GM04504 (cell line): ENCODE results near the gene SLC2A13.
"Not testable (repeated sequence)": the region's sequence is repeated elsewhere in the genome, so short reads cannot be mapped to it uniquely, and the experiment has no call there.

Experiments used
- DNase-seq: peaks from one replicate; pipeline ENCODE4 v3.0.0-alpha.2; 2012; ENCODE audit warnings: low read depth

The SLC2A13 gene

DNA sequence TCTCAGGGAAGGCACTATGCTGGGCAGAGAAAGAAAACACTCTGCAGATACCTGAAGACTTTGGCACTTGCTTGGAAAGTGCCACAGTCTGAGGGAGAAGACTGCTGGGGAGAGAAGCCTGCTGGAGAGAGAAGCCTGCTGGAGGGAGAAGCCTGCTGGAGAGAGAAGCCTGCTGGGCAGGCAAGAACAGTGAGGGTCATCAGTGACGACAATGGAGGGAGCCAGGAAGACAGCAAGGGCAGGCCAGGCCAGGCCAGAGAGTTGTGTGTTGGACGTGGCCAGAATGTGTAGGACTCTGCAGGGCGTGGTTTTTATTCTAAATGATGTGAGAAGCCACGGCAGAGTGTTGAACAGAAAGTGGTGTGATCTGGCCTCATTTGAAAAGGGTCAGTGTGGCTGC lies 301.0 kb downstream of the SLC2A13 start:
- DNase-seq: no peak

DNA sequence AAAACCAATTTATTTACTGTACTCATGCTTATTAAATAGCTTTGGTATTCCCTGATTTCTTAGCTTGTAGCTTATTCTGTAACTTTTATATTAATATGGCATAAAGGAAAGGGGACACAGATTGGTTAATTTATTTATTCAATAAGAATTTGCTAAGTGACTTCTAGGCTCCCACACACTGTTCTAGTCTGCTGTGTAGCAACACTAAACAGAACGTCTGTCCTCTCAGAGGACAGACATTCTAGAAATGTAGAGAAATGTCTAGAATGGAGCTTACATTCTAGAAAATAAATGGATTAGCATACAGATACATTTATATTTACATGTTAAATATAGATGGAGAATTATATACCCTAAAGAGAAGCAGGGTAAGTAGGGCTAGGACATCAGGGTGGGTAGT lies 301.4 kb downstream of the SLC2A13 start:
- no peak for DNase-seq

- DNase-seq: no peak
These were observed 302.7 kb downstream of the SLC2A13 start for GRCh38 chr12:39803151-39803550.

DNA sequence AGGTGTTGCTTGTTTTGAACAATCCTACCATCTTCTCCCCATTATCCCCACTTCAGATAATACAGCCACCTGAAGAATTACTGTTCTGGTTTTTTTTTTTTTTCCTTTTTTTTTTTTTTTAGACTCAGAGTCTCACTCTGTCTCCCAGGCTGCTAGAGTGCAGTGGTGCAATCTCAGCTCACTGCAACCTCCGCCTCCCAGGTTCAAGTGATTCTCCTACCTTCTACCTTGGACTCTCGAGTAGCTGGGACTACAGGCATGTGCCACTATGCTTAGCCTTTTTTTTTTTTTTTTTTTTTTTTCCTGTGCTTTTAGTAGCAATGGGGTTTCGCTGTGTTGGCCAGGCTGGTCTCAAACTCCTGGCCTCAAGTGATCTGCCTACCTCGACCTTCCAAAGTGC lies 306.9 kb downstream of the SLC2A13 start:
- DNase-seq: no peak

GRCh38 chr12:39798429-39798828 lies 307.5 kb downstream of the SLC2A13 start:
- DNase-seq: no peak

- DNase-seq: no peak
These were observed 310.4 kb downstream of the SLC2A13 start for GRCh38 chr12:39795481-39795880.

GRCh38 chr12:39792938-39793337 lies 312.9 kb downstream of the SLC2A13 start:
- DNase-seq: no peak

DNA sequence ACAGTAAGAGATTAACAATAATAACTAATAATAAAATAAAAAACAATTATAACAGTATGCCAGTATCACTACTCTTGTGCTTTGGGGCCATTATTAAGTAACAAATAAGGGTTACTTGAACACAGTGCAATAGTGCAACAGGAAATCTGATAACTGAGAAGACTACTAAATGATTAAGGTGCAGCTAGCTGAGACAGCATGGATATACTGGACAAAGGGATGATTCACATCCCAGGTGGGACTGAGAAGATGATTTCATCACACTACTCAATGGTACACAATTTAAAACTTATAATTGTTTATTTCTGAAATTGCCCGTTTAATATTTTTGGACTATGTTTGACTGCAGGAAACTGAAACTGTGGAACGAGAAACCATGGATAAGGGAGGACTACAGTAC lies 317.6 kb downstream of the SLC2A13 start:
- DNase-seq: no peak

DNA sequence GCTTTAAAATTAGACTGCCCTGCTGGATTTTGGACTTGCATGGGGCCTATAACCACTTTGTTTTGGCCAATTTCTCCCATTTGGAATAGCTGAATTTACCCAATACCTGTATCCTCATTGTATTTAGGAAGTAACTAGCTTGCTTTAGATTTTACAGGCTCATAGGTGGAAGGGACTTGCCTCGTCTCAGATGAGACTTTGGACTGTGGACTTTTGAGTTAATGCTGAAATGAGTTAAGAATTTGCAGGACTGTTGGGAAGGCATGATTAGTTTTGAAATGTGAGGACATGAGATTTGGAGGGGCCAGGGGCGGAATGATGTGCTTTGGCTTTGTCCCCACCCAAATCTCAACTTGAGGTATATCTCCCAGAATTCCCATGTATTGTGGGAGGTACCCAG lies 320.1 kb downstream of the SLC2A13 start:
- not testable (repeated sequence) for DNase-seq

DNA sequence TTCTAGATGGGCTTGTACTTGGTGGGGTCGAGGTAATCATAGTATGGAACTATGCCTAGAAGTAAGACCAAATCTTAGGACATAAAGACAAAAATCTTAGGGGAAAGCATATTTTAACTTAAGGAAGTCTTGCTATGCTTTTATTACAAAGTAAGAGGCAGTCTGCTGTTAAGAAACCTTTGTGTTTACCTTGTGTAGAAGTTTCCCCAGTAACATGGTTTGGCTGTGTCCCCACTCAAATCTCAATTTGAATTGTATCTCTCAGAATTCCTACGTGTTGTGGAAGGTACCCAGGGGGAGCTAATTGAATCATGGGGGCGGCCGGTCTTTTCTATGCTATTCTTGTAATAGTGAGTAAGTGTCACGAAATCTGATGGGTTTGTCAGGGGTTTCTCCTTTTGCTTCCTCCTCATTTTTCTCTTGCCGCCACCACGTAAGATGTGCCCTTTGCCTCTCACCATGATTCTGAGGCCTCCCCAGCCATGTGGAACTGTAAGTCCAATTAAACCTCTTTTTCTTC lies 323.8 kb downstream of the SLC2A13 start:
- DNase-seq: no peak

DNA sequence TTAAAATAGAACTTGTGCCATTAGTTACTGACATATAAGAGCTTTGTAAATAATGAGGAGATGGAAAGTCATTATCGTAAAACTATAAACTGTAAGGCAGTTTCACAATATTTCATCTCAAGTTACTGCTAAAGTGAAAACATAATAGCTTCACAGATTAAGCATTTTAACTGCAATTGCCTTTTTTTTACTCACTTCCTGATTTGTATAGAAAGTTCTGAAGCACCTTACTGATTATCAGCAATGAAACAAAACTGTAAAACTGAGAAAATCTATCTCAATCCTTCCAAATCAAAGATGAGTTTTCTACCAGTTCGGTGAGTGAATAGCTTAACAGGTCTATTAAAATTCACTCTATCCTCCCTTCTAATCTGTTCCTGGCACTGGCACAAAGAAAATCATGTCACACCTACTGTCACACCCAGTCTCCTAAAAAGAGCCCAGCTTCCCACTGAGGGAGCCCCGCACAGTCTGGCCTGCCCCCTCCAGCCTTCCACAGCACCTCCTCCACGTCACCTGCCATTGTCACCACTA lies 324.9 kb downstream of the SLC2A13 start:
- DNase-seq: no peak

DNA sequence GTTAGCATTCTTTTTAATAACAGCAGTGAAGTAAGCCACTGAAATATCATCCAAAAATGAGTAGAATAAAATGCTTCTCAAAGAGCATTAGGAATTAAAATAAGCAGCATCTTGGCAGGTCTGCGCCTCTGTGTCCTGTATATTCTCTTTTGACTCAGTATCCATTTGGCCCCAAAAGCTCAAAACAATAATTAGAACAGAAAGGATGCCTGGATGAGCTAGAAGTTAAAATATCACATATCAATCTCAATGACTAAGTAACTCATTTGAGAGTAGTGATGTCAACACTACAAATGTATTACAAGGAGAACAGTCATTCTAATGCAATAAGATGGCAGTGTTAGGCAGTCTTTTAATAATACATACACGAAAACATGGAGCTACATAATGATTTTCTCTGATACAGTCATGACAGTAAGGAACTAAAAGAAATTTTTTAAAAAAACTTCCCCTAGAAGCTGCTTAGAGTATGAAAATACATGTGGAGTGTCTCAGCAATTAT lies 325.4 kb downstream of the SLC2A13 start:
- DNase-seq: no peak

- no peak for DNase-seq
These were observed 326.0 kb downstream of the SLC2A13 start for GRCh38 chr12:39779768-39780340.

DNA sequence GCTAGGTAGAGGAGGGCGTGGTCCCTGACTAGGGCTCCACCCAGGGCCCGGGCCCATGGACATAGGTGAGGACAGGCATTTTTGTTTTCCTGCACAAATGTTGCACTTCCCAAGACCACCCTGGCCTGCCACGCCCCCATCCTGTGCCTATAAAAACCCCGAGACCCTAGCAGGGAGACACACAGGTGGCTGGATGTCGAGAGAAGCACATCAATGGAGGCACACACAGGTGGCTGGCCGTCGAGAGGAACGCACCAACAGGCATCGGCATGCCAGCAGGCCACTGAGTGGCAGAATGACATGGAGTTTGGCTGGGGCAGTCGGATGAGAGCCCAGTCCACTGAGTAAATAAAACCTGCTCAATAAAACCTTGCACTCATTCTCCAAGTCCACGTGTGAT lies 328.4 kb downstream of the SLC2A13 start:
- DNase-seq: no peak

GRCh38 chr12:39773266-39773665 lies 332.6 kb downstream of the SLC2A13 start:
- DNase-seq: no peak

DNA sequence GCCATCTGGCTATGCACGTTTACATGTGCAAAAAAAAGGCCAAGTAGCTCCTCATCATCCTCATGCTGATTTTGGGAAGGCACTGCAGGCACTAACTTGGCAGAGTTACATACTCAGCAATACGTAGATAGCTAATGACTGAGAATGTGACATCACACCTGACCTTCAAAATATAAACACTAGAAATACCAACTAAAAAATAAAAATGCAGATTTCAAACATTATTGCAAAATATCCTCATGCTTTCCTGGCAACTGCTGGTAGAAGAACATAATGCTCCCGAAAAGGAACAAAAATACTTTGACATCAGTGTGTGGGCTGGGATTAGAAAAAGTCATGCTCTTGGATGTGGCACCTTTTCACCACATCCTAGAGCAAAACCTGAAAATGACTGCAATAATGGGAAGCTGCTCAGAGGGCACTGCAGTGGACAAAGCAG lies 333.0 kb downstream of the SLC2A13 start:
- DNase-seq: no peak

DNA sequence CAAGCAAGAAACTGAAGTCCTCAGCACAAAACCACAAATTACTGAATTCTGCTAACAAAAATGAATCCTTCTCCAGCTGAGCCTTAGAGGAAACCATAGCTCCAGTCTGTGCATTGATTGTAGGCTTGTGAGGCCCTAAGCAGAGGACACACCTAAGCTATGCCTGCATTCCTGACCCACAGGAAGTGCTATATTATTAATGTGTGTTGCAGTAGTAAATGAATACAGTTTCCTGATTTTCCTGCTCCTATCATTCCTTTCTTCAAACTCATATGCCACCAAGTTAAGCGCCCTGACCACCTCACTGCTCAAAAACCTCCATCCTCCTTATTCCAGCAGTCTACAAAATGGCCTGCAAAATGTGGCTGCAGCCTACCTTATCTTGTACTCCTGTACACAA lies 334.4 kb downstream of the SLC2A13 start:
- no peak for DNase-seq

DNA sequence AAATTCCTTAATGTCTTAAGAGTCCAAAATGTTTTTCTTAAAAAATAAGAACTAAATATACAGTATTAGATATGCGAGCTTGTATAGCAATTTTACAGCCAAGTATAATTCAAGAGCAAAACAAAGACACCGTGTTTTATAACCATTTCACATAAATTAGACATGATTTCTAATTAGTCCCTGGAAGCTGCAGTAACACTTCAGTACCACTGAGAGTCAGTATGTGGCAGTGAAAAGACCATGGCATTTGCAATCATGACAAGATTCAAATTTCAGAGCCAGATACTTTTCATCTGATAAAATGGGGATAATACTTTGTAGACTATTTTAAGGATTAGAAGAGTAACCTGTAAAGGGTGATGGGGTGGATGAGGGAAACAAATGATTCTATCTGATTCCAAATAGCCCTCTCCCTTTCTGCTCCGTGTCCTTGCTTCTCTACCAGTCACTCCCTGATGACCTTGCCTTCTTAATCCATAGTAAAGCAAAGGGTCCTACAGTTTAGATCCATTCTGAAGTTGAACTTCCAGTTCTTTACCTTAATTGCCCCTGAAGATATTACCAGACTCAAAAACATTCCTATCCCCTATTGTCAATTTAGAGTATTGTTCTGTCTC lies 340.8 kb downstream of the SLC2A13 start:
- peak; percentile 10 for DNase-seq

GRCh38 chr12:39763890-39764169 lies 342.1 kb downstream of the SLC2A13 start:
- DNase-seq: no peak

DNA sequence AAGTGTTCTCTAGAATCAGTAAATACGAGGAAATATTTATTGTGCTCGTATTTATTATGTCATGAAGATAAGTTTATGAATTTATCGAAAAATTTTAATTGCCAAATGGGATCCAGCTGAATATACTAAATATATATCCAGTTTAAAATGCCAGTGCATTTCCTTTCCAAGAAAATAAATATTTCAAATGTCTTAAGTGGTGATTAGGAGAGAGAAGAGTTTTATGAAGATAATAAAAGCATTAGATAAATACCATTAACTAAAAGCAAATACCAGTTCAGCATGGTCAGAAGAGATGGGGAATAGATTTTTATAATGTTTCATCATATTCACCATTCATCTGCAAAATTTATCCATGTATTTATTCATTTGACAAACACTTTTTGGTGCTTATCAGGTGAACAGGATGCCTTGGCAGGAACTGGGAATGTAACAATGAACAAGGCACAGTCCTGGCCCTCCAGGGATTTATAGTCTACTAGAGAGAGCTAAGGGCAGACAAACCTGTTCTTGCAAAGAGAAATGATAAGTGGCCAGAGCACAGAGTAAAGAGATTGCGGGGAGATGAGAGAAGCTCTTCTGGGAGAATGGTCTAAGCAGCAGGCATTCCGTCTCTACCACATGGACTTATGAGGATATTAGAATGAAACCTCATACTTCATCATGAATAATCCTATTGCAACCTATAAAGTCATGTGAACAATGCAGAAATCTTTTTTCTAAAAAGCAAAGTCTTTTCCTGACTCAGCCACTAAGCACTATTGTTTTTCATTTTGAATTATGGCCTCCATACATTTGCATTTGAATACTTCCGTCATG lies 342.6 kb downstream of the SLC2A13 start:
- no peak for DNase-seq

GRCh38 chr12:39755478-39755877 lies 350.4 kb downstream of the SLC2A13 start:
- DNase-seq: no peak

GRCh38 chr12:39752482-39753137 lies 353.3 kb downstream of the SLC2A13 start:
- no peak for DNase-seq
